Central memory CD4-positive, alpha-beta T cell (primary cell): ENCODE measurements around the gene ARHGAP15.

Experiments
- DNase-seq: peaks from one replicate; pipeline ENCODE4 v3.0.0; 2022

Gene ARHGAP15

GRCh38 chr2:143146366-143146765, 17.1 kb downstream of the ARHGAP15 start:
- no peak for DNase-seq

- no peak for DNase-seq
Observed at GRCh38 chr2:143146815-143147530, 17.8 kb downstream of the ARHGAP15 start.

- DNase-seq, result no peak
Observed at GRCh38 chr2:143148011-143148410, 18.8 kb downstream of the ARHGAP15 start.

GRCh38 chr2:143148757-143149156, 19.5 kb downstream of the ARHGAP15 start:
- no peak for DNase-seq

- no peak for DNase-seq
Observed at GRCh38 chr2:143150287-143150686, 21.1 kb downstream of the ARHGAP15 start.

GRCh38 chr2:143151111-143151752, 22.0 kb downstream of the ARHGAP15 start:
- DNase-seq, result no peak

- DNase-seq, result no peak
Observed at GRCh38 chr2:143152219-143152618, 23.0 kb downstream of the ARHGAP15 start.

- DNase-seq, result no peak
Observed at GRCh38 chr2:143152637-143153036, 23.4 kb downstream of the ARHGAP15 start.

GRCh38 chr2:143155661-143156060, 26.4 kb downstream of the ARHGAP15 start:
- DNase-seq, result no peak

- no peak for DNase-seq
Observed at GRCh38 chr2:143157001-143157400, 27.8 kb downstream of the ARHGAP15 start.

- no peak for DNase-seq
Observed at GRCh38 chr2:143157418-143157817, 28.2 kb downstream of the ARHGAP15 start.

- no peak for DNase-seq
Observed at GRCh38 chr2:143158098-143158497, 28.9 kb downstream of the ARHGAP15 start.

GRCh38 chr2:143158551-143159485, 29.6 kb downstream of the ARHGAP15 start:
- DNase-seq, result no peak

- no peak for DNase-seq
Observed at GRCh38 chr2:143159486-143159840, 30.2 kb downstream of the ARHGAP15 start.

GRCh38 chr2:143160732-143161707, 31.8 kb downstream of the ARHGAP15 start:
- DNase-seq, result no peak

GRCh38 chr2:143162123-143162837, 33.1 kb downstream of the ARHGAP15 start:
- peak; percentile 63 for DNase-seq

GRCh38 chr2:143162997-143163396, 33.8 kb downstream of the ARHGAP15 start:
- DNase-seq, result no peak

- no peak for DNase-seq
Observed at GRCh38 chr2:143163499-143163898, 34.3 kb downstream of the ARHGAP15 start.

- no peak for DNase-seq
Observed at GRCh38 chr2:143165291-143165690, 36.1 kb downstream of the ARHGAP15 start.

GRCh38 chr2:143169105-143169504, 39.9 kb downstream of the ARHGAP15 start:
- no peak for DNase-seq

GRCh38 chr2:143171817-143172216, 42.6 kb downstream of the ARHGAP15 start:
- DNase-seq, result no peak

- DNase-seq, result no peak
Observed at GRCh38 chr2:143175438-143175837, 46.2 kb downstream of the ARHGAP15 start.
